ENCODE measurements around the gene PACC1.

PACC1 gene

DNA sequence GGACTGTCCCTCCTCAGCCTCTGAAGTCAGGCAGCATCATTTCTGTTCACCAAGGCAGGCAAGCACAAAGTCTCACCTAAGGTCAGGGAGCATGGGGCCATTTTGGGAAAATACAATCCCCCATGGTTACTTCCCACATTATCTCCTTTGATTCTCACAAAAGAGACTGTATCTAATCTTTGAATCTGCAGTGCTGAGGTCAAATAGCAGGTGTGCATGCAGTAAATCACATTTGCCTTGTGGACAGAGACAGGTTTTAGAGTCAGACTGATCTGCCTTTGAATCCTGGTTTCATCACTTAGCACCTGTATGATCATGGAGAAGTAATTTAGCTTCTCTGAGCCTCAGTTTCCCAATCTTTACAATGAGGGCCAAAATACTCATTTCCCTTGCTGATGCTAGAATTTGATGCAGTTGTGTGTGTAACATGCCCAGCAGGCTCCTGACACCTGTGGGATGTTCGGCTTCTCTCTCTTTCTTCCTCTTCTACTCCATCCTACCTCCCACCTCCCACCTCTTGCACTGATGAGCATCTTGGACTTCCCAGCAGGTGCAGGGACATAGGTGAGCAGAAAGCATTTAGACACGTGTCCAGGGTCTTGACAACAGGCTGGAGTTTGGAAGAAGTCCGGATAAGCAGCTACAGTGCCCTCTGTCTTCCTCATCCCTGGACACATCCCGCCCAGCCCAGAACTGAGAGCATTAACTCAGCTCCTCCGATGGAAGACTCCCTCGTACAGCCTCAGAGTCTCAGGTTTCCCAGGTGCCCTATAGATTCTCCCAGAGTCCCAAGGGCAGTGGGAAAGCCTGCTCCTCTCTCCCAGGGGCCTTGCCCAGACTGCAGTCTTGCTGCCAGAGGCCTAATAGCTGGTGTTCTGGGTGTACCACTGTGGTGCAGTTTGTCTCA lies 37.0 kb upstream of the PACC1 start:
- H3K9me3 ChIP-seq (ENCODE audit: control extremely low read depth in 1 of 5, control insufficient read depth in 4 of 5, insufficient read depth in 2 of 5, low read depth in 1 of 5, low read length in 4 of 5): no peaks in the 10 kb centered on the region
- 93% methylated on average over 5 of the region's 6 CpGs for WGBS (ENCODE audit: insufficient coverage)
- H3K36me3 ChIP-seq (ENCODE audit: control insufficient read depth in 4 of 4, insufficient read depth in 4 of 4, low read length in 3 of 4): peaks cover 0 to 3% (median 0%) of the 10 kb centered on the region in 4 experiments
- ChIA-PET POLR2A (no interaction called here), CTCF (interaction anchor here (0.7 to 7.9 kb wide), 9 partner anchors 11 to 417 kb away, joined by 3 to 83 read pairs (median 4); partner anchors contain the start of gene INTS7)
- no peak overlapping the region for H3K4me3 ChIP-seq (ENCODE audit: control insufficient read depth in 1 of 7, extremely low read depth in 1 of 7, insufficient read depth in 4 of 7, low read depth in 2 of 7, low read length in 6 of 7)
- peaks cover 0 to 28% (median 16%) of the 10 kb centered on the region in 4 experiments for H3K4me1 ChIP-seq (ENCODE audit: control extremely low read depth in 1 of 4, control insufficient read depth in 4 of 4, insufficient read depth in 4 of 4, low read length in 3 of 4)
- no peaks in the 10 kb centered on the region for H3K27me3 ChIP-seq (replicated peaks in 2 of 5; ENCODE audit: control insufficient read depth in 4 of 5, insufficient read depth in 5 of 5, low read length in 4 of 5)
- DNase-seq: no peak
- H3K27ac ChIP-seq (ENCODE audit: insufficient read depth in 1 of 2, low read depth in 1 of 2, low read length in 2 of 2, poor library complexity in 1 of 2, severe bottlenecking in 2 of 2): no peak overlapping the region

DNA sequence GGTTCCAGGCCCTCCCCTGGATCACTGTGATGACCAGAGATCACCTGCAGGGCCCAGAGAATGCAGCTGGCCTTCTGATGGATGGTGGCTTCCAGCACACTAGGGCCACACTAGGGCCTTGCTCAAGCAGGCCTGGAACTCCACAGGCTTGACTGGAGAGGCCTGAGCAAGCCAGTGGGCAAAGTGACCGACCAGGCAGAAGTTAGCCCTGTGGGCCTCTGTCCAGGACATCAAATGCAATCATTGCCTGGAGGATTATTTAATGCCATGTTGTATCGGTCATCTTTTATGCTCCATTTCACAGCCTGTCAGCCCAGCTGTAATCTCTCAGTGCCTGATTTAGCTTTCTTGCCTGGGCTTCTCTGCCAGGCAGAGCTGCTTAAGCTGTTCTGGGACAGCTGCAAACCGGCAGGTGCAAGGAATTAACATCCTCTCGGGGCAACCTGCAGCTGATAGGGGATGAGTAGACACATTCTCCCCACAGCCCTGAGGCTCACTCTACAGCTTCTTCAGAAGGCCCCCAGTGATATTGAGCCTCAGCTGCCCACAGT lies 35.7 kb upstream of the PACC1 start:
- peak overlapping the region in 1 of 2 experiments; percentile 1 for H3K27ac ChIP-seq (ENCODE audit: insufficient read depth in 1 of 2, low read depth in 1 of 2, low read length in 2 of 2, poor library complexity in 1 of 2, severe bottlenecking in 2 of 2)
- peaks cover 0 to 25% (median 16%) of the 10 kb centered on the region in 4 experiments for H3K4me1 ChIP-seq (ENCODE audit: control extremely low read depth in 1 of 4, control insufficient read depth in 4 of 4, insufficient read depth in 4 of 4, low read length in 3 of 4)
- ChIA-PET CTCF (interaction anchor here (0.6 to 2.1 kb wide), 3 partner anchors 22 to 379 kb away, joined by 3 to 8 read pairs (median 3); no protein-coding TSS in a partner anchor), POLR2A (no interaction called here)
- no peak overlapping the region for H3K4me3 ChIP-seq (ENCODE audit: control insufficient read depth in 1 of 7, extremely low read depth in 1 of 7, insufficient read depth in 4 of 7, low read depth in 2 of 7, low read length in 6 of 7)
- no peaks in the 10 kb centered on the region for H3K27me3 ChIP-seq (replicated peaks in 2 of 5; ENCODE audit: control insufficient read depth in 4 of 5, insufficient read depth in 5 of 5, low read length in 4 of 5)
- peaks cover 0 to 11% (median 5%) of the 10 kb centered on the region in 4 experiments for H3K36me3 ChIP-seq (ENCODE audit: control insufficient read depth in 4 of 4, insufficient read depth in 4 of 4, low read length in 3 of 4)
- no peaks in the 10 kb centered on the region for H3K9me3 ChIP-seq (ENCODE audit: control extremely low read depth in 1 of 5, control insufficient read depth in 4 of 5, insufficient read depth in 2 of 5, low read depth in 1 of 5, low read length in 4 of 5)
- 97% methylated on average over 3 of the region's 4 CpGs for WGBS (ENCODE audit: insufficient coverage)
- DNase-seq: no peak

DNA sequence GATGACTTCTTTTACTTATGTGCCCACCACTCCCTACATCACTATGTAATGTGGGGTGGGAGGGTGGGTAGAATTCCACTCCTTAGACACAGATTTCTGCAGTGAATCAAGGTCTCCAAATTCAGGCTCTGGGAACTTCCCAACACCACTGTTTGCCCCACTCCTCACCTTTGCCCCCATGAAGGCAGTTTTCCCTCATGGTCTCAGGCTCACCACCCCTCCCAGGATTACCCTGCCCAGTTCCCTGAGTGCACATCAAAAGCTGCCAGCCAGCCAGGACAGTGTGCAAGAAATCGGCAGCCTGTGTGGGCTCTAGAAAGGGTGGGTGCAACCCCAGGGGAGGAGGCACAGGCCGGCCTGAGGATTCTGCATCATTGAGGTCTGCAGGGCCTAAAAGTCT lies 32.8 kb upstream of the PACC1 start:
- no peak for DNase-seq
- H3K4me3 ChIP-seq (ENCODE audit: control insufficient read depth in 1 of 7, extremely low read depth in 1 of 7, insufficient read depth in 4 of 7, low read depth in 2 of 7, low read length in 6 of 7): no peak overlapping the region
- no peak overlapping the region for H3K27ac ChIP-seq (ENCODE audit: insufficient read depth in 1 of 2, low read depth in 1 of 2, low read length in 2 of 2, poor library complexity in 1 of 2, severe bottlenecking in 2 of 2)
- H3K9me3 ChIP-seq (ENCODE audit: control extremely low read depth in 1 of 5, control insufficient read depth in 4 of 5, insufficient read depth in 2 of 5, low read depth in 1 of 5, low read length in 4 of 5): no peaks in the 10 kb centered on the region
- H3K27me3 ChIP-seq (replicated peaks in 2 of 5; ENCODE audit: control insufficient read depth in 4 of 5, insufficient read depth in 5 of 5, low read length in 4 of 5): no peaks in the 10 kb centered on the region
- 96% methylated on average over 2 of the region's 2 CpGs for WGBS (ENCODE audit: insufficient coverage)
- ChIA-PET CTCF (no interaction called here), POLR2A (no interaction called here)
- peaks cover 2 to 21% (median 7%) of the 10 kb centered on the region in 4 experiments for H3K36me3 ChIP-seq (ENCODE audit: control insufficient read depth in 4 of 4, insufficient read depth in 4 of 4, low read length in 3 of 4)
- H3K4me1 ChIP-seq (ENCODE audit: control extremely low read depth in 1 of 4, control insufficient read depth in 4 of 4, insufficient read depth in 4 of 4, low read length in 3 of 4): peaks cover 0 to 10% (median 5%) of the 10 kb centered on the region in 4 experiments

DNA sequence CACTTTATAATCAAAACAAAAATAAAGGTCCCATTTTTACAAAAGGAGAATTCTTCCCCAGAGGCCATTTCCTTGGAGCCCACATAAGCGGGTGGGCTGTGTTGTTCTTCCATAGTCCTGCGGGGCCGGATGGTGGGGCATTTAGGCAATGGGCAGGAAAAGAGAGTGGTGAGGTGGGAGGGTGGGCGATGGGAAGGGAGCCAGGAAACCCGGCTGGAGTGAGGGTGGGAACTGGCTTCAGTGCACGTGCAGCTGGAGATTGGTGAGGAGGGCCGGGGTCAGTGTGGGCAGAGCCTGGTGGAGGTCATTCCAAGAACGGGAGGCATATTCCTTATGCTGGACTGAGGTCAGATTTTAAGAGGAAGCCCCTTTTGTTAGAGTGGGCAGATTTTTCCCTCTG lies 31.6 kb upstream of the PACC1 start:
- H3K27me3 ChIP-seq (replicated peaks in 2 of 5; ENCODE audit: control insufficient read depth in 4 of 5, insufficient read depth in 5 of 5, low read length in 4 of 5): no peaks in the 10 kb centered on the region
- H3K4me1 ChIP-seq (ENCODE audit: control extremely low read depth in 1 of 4, control insufficient read depth in 4 of 4, insufficient read depth in 4 of 4, low read length in 3 of 4): peaks cover 0 to 5% (median 2%) of the 10 kb centered on the region in 4 experiments
- 94% methylated on average over 8 of the region's 8 CpGs for WGBS (ENCODE audit: insufficient coverage)
- H3K4me3 ChIP-seq (ENCODE audit: control insufficient read depth in 1 of 7, extremely low read depth in 1 of 7, insufficient read depth in 4 of 7, low read depth in 2 of 7, low read length in 6 of 7): no peak overlapping the region
- DNase-seq: no peak
- ChIA-PET CTCF (no interaction called here), POLR2A (no interaction called here)
- H3K9me3 ChIP-seq (ENCODE audit: control extremely low read depth in 1 of 5, control insufficient read depth in 4 of 5, insufficient read depth in 2 of 5, low read depth in 1 of 5, low read length in 4 of 5): no peaks in the 10 kb centered on the region
- no peak overlapping the region for H3K27ac ChIP-seq (ENCODE audit: insufficient read depth in 1 of 2, low read depth in 1 of 2, low read length in 2 of 2, poor library complexity in 1 of 2, severe bottlenecking in 2 of 2)
- H3K36me3 ChIP-seq (ENCODE audit: control insufficient read depth in 4 of 4, insufficient read depth in 4 of 4, low read length in 3 of 4): peaks cover 2 to 23% (median 7%) of the 10 kb centered on the region in 4 experiments

DNA sequence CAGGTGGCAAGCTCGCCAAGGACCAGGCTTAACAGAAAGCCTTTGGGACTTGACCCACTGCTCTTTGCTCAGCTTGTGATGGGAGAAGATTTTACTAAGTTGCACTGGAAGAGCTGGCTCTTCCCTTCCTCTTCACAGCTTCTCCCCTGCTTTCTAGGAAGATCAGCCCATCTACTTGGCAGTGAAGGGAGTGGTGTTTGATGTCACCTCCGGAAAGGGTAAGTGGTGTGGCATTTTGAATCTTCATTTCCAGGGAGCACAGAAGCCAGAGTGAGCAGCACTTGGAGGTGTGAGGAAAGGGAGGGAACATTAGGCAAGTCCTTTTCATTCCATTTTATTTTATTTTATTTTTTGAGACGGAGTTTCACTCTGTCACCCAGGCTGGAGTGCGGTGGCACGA lies 27.7 kb upstream of the PACC1 start:
- H3K27me3 ChIP-seq (replicated peaks in 2 of 5; ENCODE audit: control insufficient read depth in 4 of 5, insufficient read depth in 5 of 5, low read length in 4 of 5): no peaks in the 10 kb centered on the region
- no peak overlapping the region for H3K4me3 ChIP-seq (ENCODE audit: control insufficient read depth in 1 of 7, extremely low read depth in 1 of 7, insufficient read depth in 4 of 7, low read depth in 2 of 7, low read length in 6 of 7)
- WGBS (ENCODE audit: insufficient coverage): 92% methylated on average over 4 of the region's 5 CpGs
- H3K9me3 ChIP-seq (ENCODE audit: control extremely low read depth in 1 of 5, control insufficient read depth in 4 of 5, insufficient read depth in 2 of 5, low read depth in 1 of 5, low read length in 4 of 5): no peaks in the 10 kb centered on the region
- peaks cover 0 to 4% (median under 1%) of the 10 kb centered on the region in 4 experiments for H3K4me1 ChIP-seq (ENCODE audit: control extremely low read depth in 1 of 4, control insufficient read depth in 4 of 4, insufficient read depth in 4 of 4, low read length in 3 of 4)
- CTCF ChIA-PET: interaction anchor here (1.4 kb wide), 1 partner anchor 76 kb away, joined by 3 read pairs; no protein-coding TSS in a partner anchor
- peaks cover 2 to 20% (median 7%) of the 10 kb centered on the region in 4 experiments for H3K36me3 ChIP-seq (ENCODE audit: control insufficient read depth in 4 of 4, insufficient read depth in 4 of 4, low read length in 3 of 4)
- H3K27ac ChIP-seq (ENCODE audit: insufficient read depth in 1 of 2, low read depth in 1 of 2, low read length in 2 of 2, poor library complexity in 1 of 2, severe bottlenecking in 2 of 2): no peak overlapping the region
- POLR2A ChIA-PET: no interaction called here
- DNase-seq: no peak

DNA sequence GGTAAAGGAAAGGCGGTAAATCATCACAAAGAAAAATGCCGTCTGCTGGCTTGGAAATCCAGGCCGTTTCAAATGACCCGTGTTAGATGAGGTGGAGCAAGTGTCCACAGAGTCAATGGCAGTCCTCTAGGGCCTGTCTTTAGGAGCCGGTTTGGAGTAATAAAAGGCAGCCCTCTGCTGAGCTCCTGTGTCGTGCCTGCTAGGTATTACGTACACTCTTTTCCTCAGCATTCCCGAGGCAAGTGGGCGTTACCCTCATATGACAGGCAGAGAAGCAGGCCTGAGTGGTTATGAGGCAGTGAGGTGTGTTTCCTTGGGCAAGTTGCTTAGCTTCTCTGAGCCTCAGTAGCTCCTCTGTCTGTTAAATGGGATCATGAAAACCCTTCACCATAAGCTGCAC lies 25.7 kb upstream of the PACC1 start:
- H3K9me3 ChIP-seq (ENCODE audit: control extremely low read depth in 1 of 5, control insufficient read depth in 4 of 5, insufficient read depth in 2 of 5, low read depth in 1 of 5, low read length in 4 of 5): no peaks in the 10 kb centered on the region
- WGBS (ENCODE audit: insufficient coverage): 93% methylated on average over 7 of the region's 9 CpGs
- CTCF ChIA-PET: interaction anchor here (1.2 to 2.4 kb wide), 2 partner anchors 12 to 16 kb away, joined by 4 to 13 read pairs; no protein-coding TSS in a partner anchor
- no peak for DNase-seq
- H3K27me3 ChIP-seq (replicated peaks in 2 of 5; ENCODE audit: control insufficient read depth in 4 of 5, insufficient read depth in 5 of 5, low read length in 4 of 5): no peaks in the 10 kb centered on the region
- peaks cover 0 to 12% (median 3%) of the 10 kb centered on the region in 4 experiments for H3K36me3 ChIP-seq (ENCODE audit: control insufficient read depth in 4 of 4, insufficient read depth in 4 of 4, low read length in 3 of 4)
- no peak overlapping the region for H3K27ac ChIP-seq (ENCODE audit: insufficient read depth in 1 of 2, low read depth in 1 of 2, low read length in 2 of 2, poor library complexity in 1 of 2, severe bottlenecking in 2 of 2)
- H3K4me1 ChIP-seq (ENCODE audit: control extremely low read depth in 1 of 4, control insufficient read depth in 4 of 4, insufficient read depth in 4 of 4, low read length in 3 of 4): peaks cover 0 to 4% (median under 1%) of the 10 kb centered on the region in 4 experiments
- no peak overlapping the region for H3K4me3 ChIP-seq (ENCODE audit: control insufficient read depth in 1 of 7, extremely low read depth in 1 of 7, insufficient read depth in 4 of 7, low read depth in 2 of 7, low read length in 6 of 7)
- POLR2A ChIA-PET: interaction anchor here (0.7 kb wide), 1 partner anchor 96 kb away, joined by 5 read pairs; no protein-coding TSS in a partner anchor

DNA sequence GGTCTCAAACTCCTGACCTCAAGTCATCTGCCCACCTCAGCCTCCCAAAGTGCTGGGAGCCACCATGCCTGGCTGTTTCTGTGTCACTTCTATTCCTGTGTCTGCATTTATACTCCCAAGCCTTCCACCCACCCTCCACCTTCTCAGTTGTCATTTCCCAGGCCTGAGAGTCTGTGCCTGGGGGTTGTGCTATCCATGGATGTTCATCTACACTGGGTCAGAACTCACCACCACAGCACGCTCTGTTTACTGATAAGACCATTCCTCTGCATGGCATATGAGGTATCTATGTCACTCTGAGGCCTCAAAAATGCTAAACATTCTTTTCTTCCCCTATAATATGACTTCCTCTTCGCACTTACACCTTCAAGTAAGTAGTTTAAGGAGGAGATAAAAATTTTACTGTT lies 24.1 kb upstream of the PACC1 start:
- DNase-seq: peak in 2 of 3 donors; percentile 38 to 56
- POLR2A ChIA-PET: no interaction called here
- Histone ChIP-seq H3K4me3 (ENCODE audit: control insufficient read depth in 1 of 7, extremely low read depth in 1 of 7, insufficient read depth in 4 of 7, low read depth in 2 of 7, low read length in 6 of 7) (no peak overlapping the region), H3K36me3 (ENCODE audit: control insufficient read depth in 4 of 4, insufficient read depth in 4 of 4, low read length in 3 of 4) (peaks cover 0 to 2% (median 1%) of the 10 kb centered on the region in 4 experiments), H3K27ac (ENCODE audit: insufficient read depth in 1 of 2, low read depth in 1 of 2, low read length in 2 of 2, poor library complexity in 1 of 2, severe bottlenecking in 2 of 2) (no peak overlapping the region), H3K27me3 (replicated peaks in 2 of 5; ENCODE audit: control insufficient read depth in 4 of 5, insufficient read depth in 5 of 5, low read length in 4 of 5) (no peaks in the 10 kb centered on the region), H3K4me1 (ENCODE audit: control extremely low read depth in 1 of 4, control insufficient read depth in 4 of 4, insufficient read depth in 4 of 4, low read length in 3 of 4) (peaks cover 2 to 9% (median 5%) of the 10 kb centered on the region in 4 experiments), H3K9me3 (ENCODE audit: control extremely low read depth in 1 of 5, control insufficient read depth in 4 of 5, insufficient read depth in 2 of 5, low read depth in 1 of 5, low read length in 4 of 5) (no peaks in the 10 kb centered on the region)
- CTCF ChIA-PET: no interaction called here
- 90% methylated on average over 1 of the region's 2 CpGs for WGBS (ENCODE audit: insufficient coverage)
